Inferior parietal cortex (tissue), 1 donor: ENCODE measurements around the gene ALOX5AP.
"Not testable (repeated sequence)": the region's sequence is repeated elsewhere in the genome, so short reads cannot be mapped to it uniquely, and the experiment has no call there.

Experiments used
- DNase-seq: peaks from one replicate; pipeline ENCODE4 v3.0.0-alpha.2; 2016; ENCODE audit errors: extremely low spot score

ALOX5AP gene

GRCh38 chr13:30737511-30738337, 2.4 kb downstream of the ALOX5AP start:
- DNase-seq: no peak

GRCh38 chr13:30738526-30739236, 3.3 kb downstream of the ALOX5AP start:
- no peak for DNase-seq

- DNase-seq: no peak
Measured at GRCh38 chr13:30739237-30739528, 3.8 kb downstream of the ALOX5AP start.

- peak; percentile 20 for DNase-seq
Measured at GRCh38 chr13:30739761-30740642, 4.7 kb downstream of the ALOX5AP start.

- DNase-seq: no peak
Measured at GRCh38 chr13:30742901-30743300, 7.6 kb downstream of the ALOX5AP start.

GRCh38 chr13:30743319-30744055, 8.1 kb downstream of the ALOX5AP start:
- no peak for DNase-seq

GRCh38 chr13:30744056-30744680, 8.8 kb downstream of the ALOX5AP start:
- no peak for DNase-seq

GRCh38 chr13:30744681-30745077, 9.3 kb downstream of the ALOX5AP start:
- no peak for DNase-seq

GRCh38 chr13:30745906-30746686, 10.8 kb downstream of the ALOX5AP start:
- DNase-seq: no peak

- no peak for DNase-seq
Measured at GRCh38 chr13:30746791-30747190, 11.4 kb downstream of the ALOX5AP start.

GRCh38 chr13:30747845-30748244, 12.5 kb downstream of the ALOX5AP start:
- not testable (repeated sequence) for DNase-seq

- no peak for DNase-seq
Measured at GRCh38 chr13:30748717-30749116, 13.4 kb downstream of the ALOX5AP start.

- no peak for DNase-seq
Measured at GRCh38 chr13:30750036-30750435, 14.7 kb downstream of the ALOX5AP start.

- no peak for DNase-seq
Measured at GRCh38 chr13:30751183-30751933, 16.0 kb downstream of the ALOX5AP start.

GRCh38 chr13:30752201-30752797, 17.0 kb downstream of the ALOX5AP start:
- no peak for DNase-seq

GRCh38 chr13:30753030-30753616, 17.8 kb downstream of the ALOX5AP start:
- DNase-seq: no peak

- no peak for DNase-seq
Measured at GRCh38 chr13:30755678-30756077, 20.3 kb downstream of the ALOX5AP start.

GRCh38 chr13:30757026-30757742, 21.8 kb downstream of the ALOX5AP start:
- no peak for DNase-seq
